HEK293 (cell line): Measurements from ENCODE around the gene WDR7.

Source experiments
- CTCF ChIA-PET: fragments of 350-600 bp; formaldehyde crosslinking; extraction: SDS; loops from one replicate; lab custom pipeline; 2021; ENCODE audit warnings: antibody characterized with exemption; lab: Yijun Ruan, JAX
- POLR2A ChIA-PET: fragments of 300-600 bp; formaldehyde crosslinking; extraction: SDS; loops from one replicate; lab custom pipeline; 2020; ENCODE audit warnings: antibody characterized with exemption, inconsistent platforms; lab: Yijun Ruan, JAX
- H3K27ac ChIP-seq: fragments of 200-500 bp; sonication (Bioruptor generic); 2 replicates; pipeline ENCODE4 v1.5.1; 2014; ENCODE audit warnings: low read depth, low read length, control low read depth, inconsistent platforms; ENCODE audit errors: extremely low read depth
- H3K36me3 ChIP-seq, 2 experiments: fragments of 200-500 bp in 1 of 2; sonication (Bioruptor generic) in 1 of 2; 1 replicate in 1 of 2; 2 replicates in 1 of 2; pipeline ENCODE4 v1.5.1; 2014 to 2017; ENCODE audit warnings: inconsistent platforms in 2 of 2, low read length in 2 of 2; ENCODE audit not compliant: control insufficient read depth in 2 of 2, insufficient read depth in 1 of 2
- H3K4me1 ChIP-seq: fragments of 200-500 bp; sonication (Bioruptor generic); 2 replicates; pipeline ENCODE4 v1.5.1; 2014; ENCODE audit warnings: mild to moderate bottlenecking, low read length, inconsistent platforms; ENCODE audit not compliant: control insufficient read depth, insufficient read depth
- H3K4me3 ChIP-seq: 2 replicates; pipeline ENCODE4 v1.5.1; 2011; ENCODE audit warnings: low read depth, mild to moderate bottlenecking, control low read depth, low read length, moderate library complexity
- H3K9me3 ChIP-seq: fragments of 200-500 bp; sonication (Bioruptor generic); 2 replicates; pipeline ENCODE4 v1.5.1; 2014; ENCODE audit warnings: low read depth, low read length, inconsistent platforms; ENCODE audit not compliant: control insufficient read depth, insufficient read depth
- HOXD13 ChIP-seq: sonication (generic); formaldehyde crosslinking; IDR thresholded peaks from 2 replicates; pipeline ENCODE4 v1.8.0; 2022; ENCODE audit warnings: missing genetic modification reagents, borderline replicate concordance
- PATZ1 ChIP-seq: fragments of 450-650 bp; formaldehyde crosslinking; IDR thresholded peaks from 2 replicates; pipeline ENCODE4 v1.5.1; 2016; ENCODE audit warnings: missing biosample characterization, missing genetic modification characterization
- PRDM1 ChIP-seq: fragments of 450-650 bp; formaldehyde crosslinking; IDR thresholded peaks from 2 replicates; pipeline ENCODE4; 2016; ENCODE audit warnings: missing biosample characterization, missing genetic modification characterization
- PRDM10 ChIP-seq: fragments of 450-650 bp; formaldehyde crosslinking; IDR thresholded peaks from 2 replicates; pipeline ENCODE4 v1.5.1; 2016; ENCODE audit warnings: missing biosample characterization, missing genetic modification characterization
- SETDB1 ChIP-seq: IDR thresholded peaks from one replicate; pipeline ENCODE4 v1.6.1; 2017; ENCODE audit warnings: mild to moderate bottlenecking, low read length, moderate library complexity, mixed read lengths; ENCODE audit not compliant: insufficient read length
- TRIM28 ChIP-seq: IDR thresholded peaks from 2 replicates; pipeline ENCODE4 v1.6.1; 2011; ENCODE audit warnings: low read length, control low read depth, borderline replicate concordance
- ZBTB21 ChIP-seq: fragments of 450-650 bp; formaldehyde crosslinking; IDR thresholded peaks from 2 replicates; pipeline ENCODE4 v1.5.1; 2017; ENCODE audit warnings: missing biosample characterization, missing genetic modification characterization
- ZNF10 ChIP-seq: fragments of 450-650 bp; formaldehyde crosslinking; IDR thresholded peaks from 2 replicates; pipeline ENCODE4 v1.5.1; 2017; ENCODE audit warnings: missing biosample characterization, missing genetic modification characterization
- ZNF155 ChIP-seq: fragments of 450-650 bp; formaldehyde crosslinking; IDR thresholded peaks from 2 replicates; pipeline ENCODE4 v1.5.1; 2016; ENCODE audit warnings: missing biosample characterization, missing genetic modification characterization
- ZNF324 ChIP-seq: fragments of 450-650 bp; formaldehyde crosslinking; IDR thresholded peaks from 2 replicates; pipeline ENCODE4 v1.5.1; 2016; ENCODE audit warnings: missing biosample characterization, missing genetic modification characterization
- ZNF416 ChIP-seq: fragments of 450-650 bp; formaldehyde crosslinking; IDR thresholded peaks from 2 replicates; pipeline ENCODE4 v1.5.1; 2016; ENCODE audit warnings: missing biosample characterization, missing genetic modification characterization
- ZNF510 ChIP-seq: fragments of 450-650 bp; formaldehyde crosslinking; IDR thresholded peaks from 2 replicates; pipeline ENCODE4 v1.5.1; 2018; ENCODE audit warnings: mild to moderate bottlenecking, missing genetic modification characterization, missing biosample characterization; ENCODE audit not compliant: insufficient replicate concordance
- ZNF530 ChIP-seq: fragments of 450-650 bp; formaldehyde crosslinking; IDR thresholded peaks from 2 replicates; pipeline ENCODE4 v1.5.1; 2016; ENCODE audit warnings: low read depth, missing biosample characterization, missing genetic modification characterization
- ZNF544 ChIP-seq: fragments of 450-650 bp; formaldehyde crosslinking; IDR thresholded peaks from 2 replicates; pipeline ENCODE4 v1.5.0; 2017; ENCODE audit warnings: missing biosample characterization, missing genetic modification characterization
- ZNF596 ChIP-seq: fragments of 450-650 bp; IDR thresholded peaks from 2 replicates; pipeline ENCODE4 v1.5.0; 2018; ENCODE audit warnings: missing biosample characterization, mild to moderate bottlenecking, missing genetic modification characterization, moderate library complexity
- ZNF645 ChIP-seq: fragments of 450-650 bp; formaldehyde crosslinking; IDR thresholded peaks from 2 replicates; pipeline ENCODE4; 2016; ENCODE audit warnings: missing biosample characterization, missing genetic modification characterization
- ZNF707 ChIP-seq: fragments of 450-650 bp; formaldehyde crosslinking; IDR thresholded peaks from 2 replicates; pipeline ENCODE4 v1.5.1; 2016; ENCODE audit warnings: missing biosample characterization, missing genetic modification characterization
- ZSCAN16 ChIP-seq: fragments of 450-650 bp; formaldehyde crosslinking; IDR thresholded peaks from 2 replicates; pipeline ENCODE4 v1.5.1; 2016; ENCODE audit warnings: missing biosample characterization, missing genetic modification characterization
- TF ChIP-seq, protein P1 (sequence below): fragments of 450-650 bp; formaldehyde crosslinking; conservative IDR thresholded peaks from 2 replicates; pipeline ENCODE4 v1.5.1; 2016; ENCODE audit warnings: low read depth, missing biosample characterization, missing genetic modification characterization
- TF ChIP-seq, protein P2 (sequence below): fragments of 450-650 bp; formaldehyde crosslinking; IDR thresholded peaks from 2 replicates; pipeline ENCODE4 v1.5.1; 2016; ENCODE audit warnings: missing biosample characterization, missing genetic modification characterization, low read depth
- TF ChIP-seq, protein P3 (sequence below): fragments of 450-650 bp; formaldehyde crosslinking; IDR thresholded peaks from 2 replicates; pipeline ENCODE4 v1.5.1; 2017; ENCODE audit warnings: missing biosample characterization, missing genetic modification characterization

The WDR7 gene

GRCh38 chr18:57026316-57026715, 375.2 kb downstream of the WDR7 start:
- Histone ChIP-seq H3K9me3 (no peaks in the 10 kb centered on the region), H3K4me1 (no peaks in the 10 kb centered on the region), H3K27ac (no peak overlapping the region), H3K36me3 (no peaks in the 10 kb centered on the region; a peak in 1 of 3 replicates), H3K4me3 (no peak overlapping the region)
- ChIA-PET POLR2A (no interaction called here), CTCF (interaction anchor here (0.7 kb wide), 1 partner anchor 83 kb away, joined by 3 read pairs; no protein-coding TSS in a partner anchor)
- TF ChIP-seq ZNF324 (tag by site-specific recombination) (no peak), PRDM1 (no peak), ZNF707 (tag by site-specific recombination) (no peak), ZNF596 (tag by site-specific recombination) (no peak), ZNF155 (no peak), PRDM10 (tag by site-specific recombination) (no peak), ZSCAN16 (tag by site-specific recombination) (no peak), ZNF510 (tag by site-specific recombination) (no peak), HOXD13 (no peak), SETDB1 (no peak)
- TF ChIP-seq, protein P1, sequence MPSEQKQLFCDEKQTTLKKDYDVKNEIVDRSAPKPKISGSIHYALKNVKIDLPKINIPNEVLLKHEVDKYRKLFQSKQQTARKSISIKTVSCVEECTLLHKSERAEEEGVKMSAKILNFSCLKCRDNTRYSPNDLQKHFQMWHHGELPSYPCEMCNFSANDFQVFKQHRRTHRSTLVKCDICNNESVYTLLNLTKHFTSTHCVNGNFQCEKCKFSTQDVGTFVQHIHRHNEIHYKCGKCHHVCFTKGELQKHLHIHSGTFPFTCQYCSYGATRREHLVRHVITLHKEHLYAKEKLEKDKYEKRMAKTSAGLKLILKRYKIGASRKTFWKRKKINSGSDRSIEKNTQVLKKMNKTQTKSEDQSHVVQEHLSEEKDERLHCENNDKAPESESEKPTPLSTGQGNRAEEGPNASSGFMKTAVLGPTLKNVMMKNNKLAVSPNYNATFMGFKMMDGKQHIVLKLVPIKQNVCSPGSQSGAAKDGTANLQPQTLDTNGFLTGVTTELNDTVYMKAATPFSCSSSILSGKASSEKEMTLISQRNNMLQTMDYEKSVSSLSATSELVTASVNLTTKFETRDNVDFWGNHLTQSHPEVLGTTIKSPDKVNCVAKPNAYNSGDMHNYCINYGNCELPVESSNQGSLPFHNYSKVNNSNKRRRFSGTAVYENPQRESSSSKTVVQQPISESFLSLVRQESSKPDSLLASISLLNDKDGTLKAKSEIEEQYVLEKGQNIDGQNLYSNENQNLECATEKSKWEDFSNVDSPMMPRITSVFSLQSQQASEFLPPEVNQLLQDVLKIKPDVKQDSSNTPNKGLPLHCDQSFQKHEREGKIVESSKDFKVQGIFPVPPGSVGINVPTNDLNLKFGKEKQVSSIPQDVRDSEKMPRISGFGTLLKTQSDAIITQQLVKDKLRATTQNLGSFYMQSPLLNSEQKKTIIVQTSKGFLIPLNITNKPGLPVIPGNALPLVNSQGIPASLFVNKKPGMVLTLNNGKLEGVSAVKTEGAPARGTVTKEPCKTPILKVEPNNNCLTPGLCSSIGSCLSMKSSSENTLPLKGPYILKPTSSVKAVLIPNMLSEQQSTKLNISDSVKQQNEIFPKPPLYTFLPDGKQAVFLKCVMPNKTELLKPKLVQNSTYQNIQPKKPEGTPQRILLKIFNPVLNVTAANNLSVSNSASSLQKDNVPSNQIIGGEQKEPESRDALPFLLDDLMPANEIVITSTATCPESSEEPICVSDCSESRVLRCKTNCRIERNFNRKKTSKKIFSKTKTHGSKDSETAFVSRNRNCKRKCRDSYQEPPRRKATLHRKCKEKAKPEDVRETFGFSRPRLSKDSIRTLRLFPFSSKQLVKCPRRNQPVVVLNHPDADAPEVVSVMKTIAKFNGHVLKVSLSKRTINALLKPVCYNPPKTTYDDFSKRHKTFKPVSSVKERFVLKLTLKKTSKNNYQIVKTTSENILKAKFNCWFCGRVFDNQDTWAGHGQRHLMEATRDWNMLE (tag by site-specific recombination): no peak
- TF ChIP-seq, protein P2, sequence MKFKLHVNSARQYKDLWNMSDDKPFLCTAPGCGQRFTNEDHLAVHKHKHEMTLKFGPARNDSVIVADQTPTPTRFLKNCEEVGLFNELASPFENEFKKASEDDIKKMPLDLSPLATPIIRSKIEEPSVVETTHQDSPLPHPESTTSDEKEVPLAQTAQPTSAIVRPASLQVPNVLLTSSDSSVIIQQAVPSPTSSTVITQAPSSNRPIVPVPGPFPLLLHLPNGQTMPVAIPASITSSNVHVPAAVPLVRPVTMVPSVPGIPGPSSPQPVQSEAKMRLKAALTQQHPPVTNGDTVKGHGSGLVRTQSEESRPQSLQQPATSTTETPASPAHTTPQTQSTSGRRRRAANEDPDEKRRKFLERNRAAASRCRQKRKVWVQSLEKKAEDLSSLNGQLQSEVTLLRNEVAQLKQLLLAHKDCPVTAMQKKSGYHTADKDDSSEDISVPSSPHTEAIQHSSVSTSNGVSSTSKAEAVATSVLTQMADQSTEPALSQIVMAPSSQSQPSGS (tag by site-specific recombination): no peak
- TF ChIP-seq, protein P3, sequence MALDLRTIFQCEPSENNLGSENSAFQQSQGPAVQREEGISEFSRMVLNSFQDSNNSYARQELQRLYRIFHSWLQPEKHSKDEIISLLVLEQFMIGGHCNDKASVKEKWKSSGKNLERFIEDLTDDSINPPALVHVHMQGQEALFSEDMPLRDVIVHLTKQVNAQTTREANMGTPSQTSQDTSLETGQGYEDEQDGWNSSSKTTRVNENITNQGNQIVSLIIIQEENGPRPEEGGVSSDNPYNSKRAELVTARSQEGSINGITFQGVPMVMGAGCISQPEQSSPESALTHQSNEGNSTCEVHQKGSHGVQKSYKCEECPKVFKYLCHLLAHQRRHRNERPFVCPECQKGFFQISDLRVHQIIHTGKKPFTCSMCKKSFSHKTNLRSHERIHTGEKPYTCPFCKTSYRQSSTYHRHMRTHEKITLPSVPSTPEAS (tag by site-specific recombination): no peak

DNA sequence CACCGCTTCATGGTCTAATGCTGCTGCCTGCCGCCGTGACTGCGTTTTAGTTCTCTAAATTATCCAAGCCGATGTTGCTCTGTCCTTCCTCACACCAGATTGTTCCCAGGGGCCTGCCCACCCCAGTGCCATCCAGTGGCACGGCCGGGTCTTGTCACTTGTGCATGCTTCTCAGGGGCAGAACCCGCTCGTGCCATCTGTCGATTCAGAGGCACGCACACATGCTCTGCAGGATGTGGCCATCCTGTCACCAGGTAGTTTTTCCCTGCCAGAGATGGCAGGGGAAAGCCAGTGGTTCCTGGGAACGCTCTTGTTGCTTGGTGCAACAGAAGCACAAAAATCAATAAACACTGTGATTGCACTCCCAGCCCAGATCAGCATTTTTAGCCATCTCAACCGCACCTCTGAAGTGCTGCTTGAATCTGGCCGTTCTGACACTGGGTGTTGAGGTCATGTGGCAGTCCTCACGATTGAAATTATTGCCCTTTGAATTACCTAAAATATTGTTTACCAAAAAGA, 376.1 kb downstream of the WDR7 start:
- Histone ChIP-seq H3K27ac (no peak overlapping the region), H3K36me3 (no peaks in the 10 kb centered on the region; a peak in 1 of 3 replicates), H3K9me3 (no peaks in the 10 kb centered on the region), H3K4me1 (no peaks in the 10 kb centered on the region), H3K4me3 (no peak overlapping the region)
- ChIA-PET CTCF (interaction anchor here (0.7 kb wide), 1 partner anchor 84 kb away, joined by 3 read pairs; no protein-coding TSS in a partner anchor), POLR2A (no interaction called here)
- TF ChIP-seq ZNF645 (tag by site-specific recombination) (no peak), ZNF10 (tag by site-specific recombination) (no peak), ZNF530 (no peak), ZNF416 (no peak), ZNF544 (tag by site-specific recombination) (no peak), ZBTB21 (no peak), ZNF155 (no peak), TRIM28 (no peak), PATZ1 (tag by site-specific recombination) (no peak)
